Endothelial cell of umbilical vein (primary cell): ENCODE data around the gene TMEM181. TPM values are rescaled to one million over a fixed set of nuclear protein-coding genes. Genes with fewer than 3 reads are reported as not detected.

Source experiments
- BruUV-seq: library from RNA; stranded (reverse); fragments of 400-500 nt; replicated peaks from 2 replicates; lab custom pipeline; 2021; lab: Mats Ljungman, UMichigan
- CTCF ChIA-PET: fragments of 300-600, 350-600 bp; sonication (Branson Sonifier 250); formaldehyde crosslinking; loops from one replicate; lab custom pipeline; 2021; ENCODE audit warnings: antibody characterized with exemption, inconsistent platforms; lab: Charles Lee
- POLR2A ChIA-PET: fragments of 300-600, 350-600 bp; sonication (Branson Sonifier 250); formaldehyde crosslinking; loops from one replicate; lab custom pipeline; 2021; ENCODE audit warnings: antibody characterized with exemption, inconsistent platforms; lab: Charles Lee
- DNase-seq: peaks from one replicate; pipeline ENCODE4 v3.0.0-alpha.2; 2011; ENCODE audit warnings: low read depth, low spot score
- FAIRE-seq: peaks from 2 replicates; lab custom pipeline; 2011; peaks lifted over from hg19 to GRCh38; lab: Jason Lieb, UNC
- H2AFZ ChIP-seq: 2 replicates; pipeline ENCODE4 v1.6.0; 2012; ENCODE audit warnings: low read depth, low read length, control low read depth, inconsistent platforms
- H3K27ac ChIP-seq: 2 replicates; pipeline ENCODE4 v1.5.1; 2011; ENCODE audit warnings: low read depth, mild to moderate bottlenecking, control low read depth, low read length, moderate library complexity; ENCODE audit not compliant: insufficient read depth
- H3K27me3 ChIP-seq, 2 experiments: 2 replicates each; pipeline versions ENCODE4 v1.6.0 to v1.6.1; 2011; ENCODE audit warnings: low read length in 2 of 2, mixed read lengths in 1 of 2; ENCODE audit not compliant: control insufficient read depth in 2 of 2, insufficient read depth in 2 of 2
- H3K36me3 ChIP-seq, 2 experiments: 2 replicates in 1 of 2; 3 replicates in 1 of 2; pipeline ENCODE4 v1.5.1; 2011; ENCODE audit warnings: low read length in 2 of 2, mild to moderate bottlenecking in 1 of 2, moderate library complexity in 1 of 2; ENCODE audit not compliant: control insufficient read depth in 2 of 2, insufficient read depth in 2 of 2; ENCODE audit errors: extremely low read depth in 1 of 2
- H3K4me1 ChIP-seq: 3 replicates; pipeline ENCODE4 v1.5.1; 2011; ENCODE audit warnings: mild to moderate bottlenecking, low read length; ENCODE audit not compliant: control insufficient read depth, insufficient read depth; ENCODE audit errors: extremely low read depth
- H3K4me2 ChIP-seq: 2 replicates; pipeline ENCODE4 v1.6.1; 2011; ENCODE audit warnings: low read length, control low read depth, mixed read lengths; ENCODE audit not compliant: insufficient read depth
- H3K4me3 ChIP-seq, 3 experiments: fragments of 200-600 bp in 1 of 3; sonication (generic), shearing (Covaris generic) in 1 of 3; replicated peaks in 1 of 3; 2 replicates each; pipeline ENCODE4 v1.5.1; 2011 to 2016; ENCODE audit warnings: control low read depth in 3 of 3, low read length in 3 of 3, mild to moderate bottlenecking in 2 of 3, inconsistent platforms in 1 of 3, low read depth in 1 of 3, moderate library complexity in 1 of 3; ENCODE audit not compliant: insufficient read depth in 1 of 3
- H3K79me2 ChIP-seq: 2 replicates; pipeline ENCODE4 v1.6.0; 2012; ENCODE audit warnings: low read length, inconsistent platforms; ENCODE audit not compliant: control insufficient read depth, insufficient read depth
- H3K9ac ChIP-seq: replicated peaks from 2 replicates; pipeline ENCODE3; 2011; ENCODE audit warnings: low read length, control low read depth; ENCODE audit not compliant: insufficient read depth; ENCODE audit errors: extremely low read depth
- H3K9me1 ChIP-seq: replicated peaks from 3 replicates; pipeline ENCODE4 v1.6.0; 2011; ENCODE audit warnings: mild to moderate bottlenecking, low read length; ENCODE audit not compliant: control insufficient read depth, insufficient read depth; ENCODE audit errors: extremely low read depth
- H3K9me3 ChIP-seq: replicated peaks from 2 replicates; pipeline ENCODE4 v1.5.1; 2012; ENCODE audit warnings: low read length, inconsistent platforms; ENCODE audit not compliant: control insufficient read depth, insufficient read depth
- H4K20me1 ChIP-seq: replicated peaks from 2 replicates; pipeline ENCODE3; 2011; ENCODE audit warnings: mild to moderate bottlenecking, low read length; ENCODE audit not compliant: control insufficient read depth, insufficient read depth; ENCODE audit errors: extremely low read depth
- CTCF ChIP-seq, 2 donors: IDR thresholded peaks; 1 replicate in 1 of 2; 2 replicates in 1 of 2; pipeline ENCODE4 v1.5.1; 2011; ENCODE audit warnings: low read length in 2 of 2, mild to moderate bottlenecking in 2 of 2, moderate library complexity in 2 of 2, control low read depth in 1 of 2, inconsistent platforms in 1 of 2, low read depth in 1 of 2; ENCODE audit not compliant: insufficient read depth in 1 of 2; ENCODE audit errors: extremely low read depth in 1 of 2
- EZH2 ChIP-seq: IDR thresholded peaks from 2 replicates; pipeline ENCODE4 v1.6.1; 2012; ENCODE audit warnings: borderline replicate concordance, low read depth, mild to moderate bottlenecking, moderate library complexity, low read length, inconsistent platforms; ENCODE audit not compliant: severe bottlenecking
- FOS ChIP-seq: IDR thresholded peaks from 2 replicates; pipeline ENCODE4 v1.6.1; 2011; ENCODE audit warnings: mild to moderate bottlenecking, low read length, moderate library complexity, borderline replicate concordance; ENCODE audit not compliant: insufficient read depth
- GATA2 ChIP-seq: IDR thresholded peaks from 2 replicates; pipeline ENCODE4 v1.7.0; 2011; ENCODE audit warnings: low read depth, mild to moderate bottlenecking, moderate library complexity, mixed read lengths, low read length; ENCODE audit not compliant: insufficient read length, insufficient read depth
- JUN ChIP-seq: IDR thresholded peaks from 2 replicates; pipeline ENCODE4 v1.6.1; 2011; ENCODE audit warnings: borderline replicate concordance, low read depth; ENCODE audit not compliant: insufficient read length, insufficient read depth
- MAX ChIP-seq: IDR thresholded peaks from 2 replicates; pipeline ENCODE4 v1.6.1; 2011; ENCODE audit not compliant: insufficient read depth, insufficient read length
- MYC ChIP-seq: IDR thresholded peaks from one replicate; pipeline ENCODE4 v1.6.1; 2011; ENCODE audit warnings: mild to moderate bottlenecking, low read depth, low read length
- POLR2A ChIP-seq: IDR thresholded peaks from 2 replicates; pipeline ENCODE4 v1.6.1; 2012; ENCODE audit warnings: low read depth, mild to moderate bottlenecking, control low read depth, low read length
- POLR2AphosphoS5 ChIP-seq: IDR thresholded peaks from 2 replicates; pipeline ENCODE4 v1.6.1; 2012; ENCODE audit warnings: low read depth, mild to moderate bottlenecking, control low read depth, low read length, moderate library complexity; ENCODE audit not compliant: insufficient read depth
- dilution Hi-C: fragments of 300-500 bp; cut with MboI; formaldehyde crosslinking; loops from one replicate; pipeline ENCODE4 v1.15.0; 2019; ENCODE audit warnings: low sequenced_read_pairs; ENCODE audit not compliant: extremely low pct_ligation_motif_present
- intact Hi-C: fragments of 100-400 bp; cut with micrococcal nuclease; formaldehyde crosslinking; loops from one replicate; pipeline ENCODE4 v1.10.0; 2022
- polyA plus RNA-seq, 4 experiments: library from polyadenylated mRNA; depleted of rRNA in 3 of 4; stranded (reverse) in 3 of 4; unstranded in 1 of 4; fragments of >200 nt; gene quantifications; 2 replicates each; pipeline versions ENCODE4 v1.2.1 to v1.2.3, GENCODE V29; 2011 to 2012; ENCODE audit warnings: missing spikeins in 1 of 4
- total RNA-seq: library from RNA; stranded (reverse); gene quantifications from 2 replicates; pipeline ENCODE4 v1.2.3, GENCODE V29; 2021

TMEM181 gene
- total and polyA plus RNA-seq, 2 donors (not counting 3 experiments of a cell fraction or from before 2014, with no cell fraction given): 21.7 to 33.5 TPM

- Histone ChIP-seq H3K4me2 (no peak overlapping the region), H3K9ac (no peak overlapping the region), H3K4me1 (no peaks in the 10 kb centered on the region), H4K20me1 (no peaks in the 10 kb centered on the region), H3K79me2 (no peaks in the 10 kb centered on the region), H3K4me3 (no peak overlapping the region), H3K27ac (no peak overlapping the region), H3K36me3 (peaks cover 4 to 24% of the 10 kb centered on the region in 2 experiments), H3K9me1 (no peaks in the 10 kb centered on the region), H3K9me3 (no peaks in the 10 kb centered on the region), H2AFZ (no peak overlapping the region), H3K27me3 (no peaks in the 10 kb centered on the region)
- DNase-seq (no peak), FAIRE-seq (no peak)
- intact Hi-C loops: loop anchor here (5.0 kb wide), 1 partner anchor 90 kb away; no protein-coding TSS in a partner anchor
- ChIA-PET CTCF (interaction anchor here (0.8 to 6.5 kb wide), 2 partner anchors 376 to 383 kb away, joined by 4 to 46 read pairs; no protein-coding TSS in a partner anchor), POLR2A (no interaction called here)
- no TSS peak for BruUV-seq
- dilution Hi-C loops: no loop called here
- TF ChIP-seq CTCF (IDR thresholded peaks at IDR 0.05; ENCODE audit: extremely low read depth in 1 of 2, insufficient read depth in 1 of 2, low read depth in 1 of 2, low read length in 2 of 2) (no peak), FOS (no peak), JUN (no peak), MYC (no peak), POLR2A (no peak), EZH2 (no peak), POLR2AphosphoS5 (no peak), MAX (no peak), GATA2 (no peak)
These were observed 37.0 kb downstream of the TMEM181 start for GRCh38 chr6:158596861-158597260.
